Stimulated activated CD4-positive, alpha-beta T cell treated with anti-CD3 and anti-CD28 coated beads, Interleukin-4, amount 100 ng/mL, for 1 hour (primary cell): ENCODE measurements around the gene DPP3.

ENCODE experiments used
- DNase-seq: peaks from one replicate; pipeline ENCODE4 v3.0.0-alpha.2; 2020

The DPP3 gene

DNA sequence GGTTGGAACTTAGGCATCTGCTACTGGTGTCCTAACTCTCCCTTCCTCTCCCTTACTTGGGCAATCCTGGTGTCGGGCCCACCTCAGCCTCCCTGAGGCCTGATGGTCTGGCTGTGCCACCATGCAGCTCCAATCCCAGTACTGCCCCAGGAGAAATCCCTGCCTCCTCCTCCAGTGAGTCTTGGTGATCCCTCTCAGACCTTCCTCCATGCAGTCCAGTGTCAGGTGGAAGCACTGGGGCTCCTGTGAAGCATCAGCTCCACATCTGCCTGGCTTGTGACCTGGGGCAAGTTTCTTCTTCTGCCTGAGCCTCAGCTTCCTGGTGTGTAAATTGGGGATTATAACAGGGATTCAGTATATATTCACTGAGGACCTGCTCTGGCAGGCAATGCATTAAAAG, 15.3 kb upstream of the DPP3 start:
- no peak for DNase-seq

DNA sequence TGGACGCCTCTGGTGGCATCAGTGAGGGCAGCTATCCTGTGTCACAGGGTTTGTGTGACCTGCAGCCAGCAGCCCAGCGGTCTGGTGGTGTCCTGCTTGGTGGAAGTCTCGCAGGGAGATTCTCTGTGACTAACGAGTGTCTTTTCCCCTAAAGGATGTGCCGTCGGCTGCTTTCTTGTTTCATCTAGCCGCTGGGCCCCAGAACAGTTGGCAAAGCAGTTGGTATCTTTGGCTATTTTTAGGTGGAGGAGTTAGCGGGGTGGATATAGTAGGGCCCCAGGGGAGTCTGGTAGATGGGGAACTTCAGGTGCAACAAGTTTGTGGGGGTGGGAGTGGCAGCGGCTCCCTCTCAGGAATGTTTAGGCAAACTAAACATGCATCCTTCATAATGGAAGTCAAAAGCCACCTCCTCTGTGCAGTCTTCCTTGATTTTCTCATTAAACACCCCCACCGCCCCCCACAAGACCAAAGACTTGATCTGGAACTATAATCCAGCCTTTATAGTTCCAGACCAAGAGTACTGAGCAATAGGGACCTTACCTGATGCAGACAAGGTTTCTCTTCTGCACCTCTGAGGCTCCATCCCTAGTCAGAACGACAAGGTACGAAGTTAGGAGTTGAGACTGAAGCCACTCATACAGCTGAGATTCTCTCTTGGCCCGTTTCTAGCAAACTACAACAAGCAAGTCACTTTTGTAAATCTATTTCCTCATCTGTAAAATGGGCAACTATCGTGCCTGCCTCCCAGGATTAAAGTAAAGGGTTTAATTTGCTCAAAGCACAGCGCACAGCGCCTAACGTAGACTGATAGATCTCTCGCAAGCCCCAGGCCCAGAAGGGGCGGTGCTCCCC, 14.6 kb upstream of the DPP3 start:
- no peak for DNase-seq

DNA sequence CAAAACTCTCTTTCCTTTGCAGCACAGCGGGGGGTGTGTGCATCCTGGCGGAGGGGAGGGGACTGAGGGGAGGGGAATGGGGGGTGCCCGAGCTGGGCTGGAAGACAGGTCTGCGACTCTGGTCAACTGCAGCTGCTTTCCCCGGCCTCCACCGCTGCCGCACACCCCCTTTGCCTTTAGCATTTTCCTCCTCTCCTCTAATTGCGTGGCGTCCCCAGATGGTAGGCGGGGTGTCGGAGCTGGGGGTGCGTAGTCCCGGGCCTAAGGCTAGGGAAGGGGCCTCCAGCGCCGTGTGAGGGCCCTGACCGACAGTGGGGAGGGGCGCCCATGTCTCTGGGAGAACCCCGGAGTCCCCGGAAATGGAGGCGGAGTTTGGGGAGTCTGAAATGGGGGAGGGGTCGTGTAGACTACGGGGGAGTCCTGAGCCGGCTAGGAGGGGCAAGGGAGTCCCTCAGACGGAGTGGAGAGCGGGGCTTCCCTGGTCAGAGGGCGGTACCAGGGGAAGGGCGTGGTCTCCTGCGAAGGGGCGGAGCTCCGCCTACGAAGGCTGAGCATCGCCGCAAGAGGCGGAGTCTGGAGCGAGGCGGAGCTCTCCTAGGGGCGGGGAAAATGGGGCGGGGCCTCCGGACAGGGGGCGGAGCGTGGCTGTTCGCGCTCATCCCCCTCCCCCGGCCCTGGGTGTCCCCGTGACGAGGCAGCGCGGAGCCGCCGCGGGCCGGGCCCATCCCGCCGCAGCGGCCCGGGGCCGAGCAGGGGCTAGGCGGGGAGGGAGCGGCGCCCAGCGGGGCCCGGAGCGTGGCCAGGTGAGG, 13.8 kb upstream of the DPP3 start, which contains the start of gene PELI3:
PELI3 (plus strand) TSS at position 681 of the 809 bp plus-strand sequence. CDS start 1,224 bp downstream, outside the sequence.
- DNase-seq: peak; percentile 93

DNA sequence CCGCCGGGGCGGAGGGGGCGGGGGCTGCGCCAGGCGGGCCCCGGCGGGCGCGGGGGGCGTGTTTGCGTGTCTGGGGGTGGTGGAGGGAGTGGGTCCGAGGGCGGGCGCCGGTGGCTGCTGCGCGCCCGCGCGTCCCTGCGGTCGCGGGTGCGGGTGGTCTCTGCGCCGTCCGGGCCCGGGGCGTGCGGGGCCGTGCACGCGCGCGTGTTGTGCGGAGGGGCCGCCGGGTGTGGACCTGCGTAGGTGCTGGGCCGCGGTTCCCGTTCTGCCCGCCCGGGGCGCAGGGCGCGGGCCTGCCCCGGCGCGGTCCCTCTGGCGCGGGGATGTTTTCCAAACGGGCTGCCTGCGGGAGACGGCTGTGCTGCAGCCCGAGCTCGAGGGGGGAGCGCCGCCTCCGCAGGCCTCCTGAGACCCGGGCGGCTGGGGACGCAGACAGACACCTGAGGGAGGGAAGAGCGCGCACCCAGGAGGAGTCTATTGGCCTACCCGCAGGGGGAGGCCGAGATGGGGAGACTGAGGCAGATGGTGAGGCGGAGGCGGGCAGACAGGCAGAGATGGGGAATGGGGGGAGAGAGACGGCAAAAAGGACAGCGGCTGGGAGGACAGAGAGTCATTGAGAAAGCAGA, 13.1 kb upstream of the DPP3 start:
- DNase-seq: no peak

DNA sequence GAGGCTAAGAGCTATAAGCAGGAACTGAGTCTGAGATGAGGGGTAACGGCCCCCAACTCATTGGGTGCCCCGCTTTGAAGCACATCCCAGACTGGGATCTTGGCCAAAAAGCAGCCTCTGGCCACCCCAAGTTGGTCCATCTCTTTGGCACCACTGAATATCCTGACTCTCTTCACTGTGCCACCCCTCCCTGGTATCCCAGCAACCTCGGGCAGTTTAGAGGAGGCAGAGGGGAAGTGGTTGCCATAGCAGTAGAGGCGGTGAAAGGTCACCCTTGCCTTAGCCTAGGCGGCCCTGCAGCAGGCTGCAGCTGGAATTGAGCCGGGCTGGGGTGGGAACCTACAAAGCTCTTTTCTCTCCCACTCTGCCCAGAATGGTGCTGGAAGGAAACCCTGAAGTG, 12.5 kb upstream of the DPP3 start:
- no peak for DNase-seq

DNA sequence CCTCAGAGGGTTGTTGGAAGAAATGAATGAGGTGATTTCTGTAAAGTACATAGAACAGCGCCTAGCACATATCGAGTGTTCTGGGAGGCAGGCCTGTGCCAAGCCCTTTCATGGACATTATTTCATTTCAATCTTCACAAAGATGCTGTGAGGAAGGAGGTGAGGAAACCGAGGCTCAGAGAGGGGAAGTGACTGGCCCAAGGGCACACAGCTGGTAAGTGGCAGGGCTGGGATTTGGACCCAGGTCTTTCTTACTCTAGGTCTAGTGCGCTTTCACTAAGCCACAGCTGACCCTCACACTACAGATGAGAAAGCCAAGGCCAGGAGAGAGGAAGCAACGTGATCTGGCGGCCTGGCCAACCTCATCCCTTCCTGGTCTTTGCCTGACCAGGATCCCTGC, 11.5 kb upstream of the DPP3 start:
- DNase-seq: no peak

DNA sequence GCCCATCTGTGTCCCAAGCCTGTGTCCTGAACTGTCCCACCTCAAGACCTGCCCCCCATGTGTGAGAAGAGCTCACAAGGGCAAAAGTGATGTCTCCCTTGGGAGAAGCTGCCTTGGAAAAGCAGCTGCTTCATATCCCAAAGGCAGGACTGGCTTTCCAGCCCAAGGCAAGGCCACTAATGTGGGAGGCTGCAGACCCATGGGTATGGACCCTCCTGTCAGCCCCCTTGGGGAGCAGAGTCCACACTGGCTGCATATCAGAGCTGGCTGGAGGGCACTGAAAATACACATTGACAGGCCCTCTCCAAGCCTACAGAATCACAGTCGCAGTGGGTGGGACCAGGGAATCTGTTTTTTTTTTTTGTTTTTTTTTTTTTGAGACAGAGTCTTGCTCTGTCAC, 10.8 kb upstream of the DPP3 start:
- no peak for DNase-seq

DNA sequence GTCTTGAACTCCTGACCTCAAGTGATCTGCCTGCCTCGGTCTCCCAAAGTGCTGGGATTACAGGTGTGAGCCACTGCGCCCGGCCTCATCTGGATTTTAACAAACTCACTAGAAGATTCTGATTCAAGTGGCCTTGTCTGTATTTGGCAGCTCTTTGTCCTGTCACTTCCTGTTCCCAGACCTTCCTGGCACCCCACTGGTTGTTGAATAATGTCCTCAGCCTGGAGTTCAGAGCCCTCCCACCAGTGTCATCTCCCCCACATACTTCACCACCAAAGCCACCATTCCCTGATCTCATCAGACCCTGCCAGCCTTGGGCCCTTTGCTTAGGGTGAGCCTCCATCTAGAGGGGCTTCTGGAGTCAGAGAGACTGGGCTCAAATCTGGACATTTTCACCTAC, 10.2 kb upstream of the DPP3 start:
- DNase-seq: no peak

DNA sequence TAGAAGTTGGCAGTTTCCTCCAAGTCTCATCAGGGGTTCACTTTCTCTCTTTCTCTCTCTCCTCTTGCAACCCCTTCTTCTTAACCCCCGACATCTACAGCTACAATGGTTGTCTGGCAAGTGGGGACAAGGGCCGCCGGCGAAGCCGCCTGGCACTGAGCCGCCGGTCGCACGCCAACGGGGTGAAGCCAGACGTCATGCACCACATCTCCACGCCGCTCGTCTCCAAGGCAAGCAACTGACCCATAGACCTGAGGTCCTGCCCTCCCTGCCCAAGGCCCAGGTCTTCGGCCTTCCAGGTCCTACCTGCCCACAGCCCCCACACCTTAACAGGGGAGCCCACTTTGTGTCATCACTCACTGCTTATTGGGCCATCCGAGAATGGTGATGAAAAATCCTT, 9.1 kb upstream of the DPP3 start:
- DNase-seq: no peak

DNA sequence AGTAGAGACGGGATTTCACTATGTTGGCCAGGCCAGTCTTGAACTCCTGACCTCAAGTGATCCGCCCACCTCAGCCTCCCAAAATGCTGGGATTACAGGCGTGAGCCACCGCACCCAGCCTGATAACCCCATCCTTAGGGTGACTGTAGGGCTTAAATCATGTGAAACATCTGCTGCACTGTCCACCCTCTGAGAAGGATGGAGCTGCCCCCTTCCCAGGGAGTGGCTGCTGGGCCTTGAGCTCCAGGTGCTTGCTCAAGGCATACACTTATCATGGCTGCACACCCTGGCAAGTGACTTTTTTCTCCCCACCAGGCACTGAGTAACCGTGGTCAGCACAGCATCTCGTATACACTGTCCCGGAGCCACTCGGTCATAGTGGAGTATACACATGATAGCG, 8.2 kb upstream of the DPP3 start:
- no peak for DNase-seq

DNA sequence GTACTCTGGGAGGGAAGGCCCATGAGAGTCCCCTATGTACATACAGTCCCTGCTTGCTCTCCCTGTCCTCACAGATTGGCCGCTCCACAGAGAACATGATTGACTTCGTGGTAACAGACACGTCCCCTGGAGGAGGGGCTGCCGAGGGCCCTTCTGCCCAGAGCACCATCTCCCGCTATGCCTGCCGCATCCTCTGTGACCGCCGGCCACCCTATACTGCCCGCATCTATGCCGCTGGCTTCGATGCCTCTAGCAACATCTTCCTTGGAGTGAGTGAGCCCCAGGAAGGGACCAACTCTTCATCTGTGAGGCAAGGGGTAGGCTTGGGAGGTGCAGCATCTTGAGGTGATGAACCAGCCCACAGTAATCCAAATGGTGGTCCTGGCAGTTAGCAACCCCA, 7.1 kb upstream of the DPP3 start:
- no peak for DNase-seq

DNA sequence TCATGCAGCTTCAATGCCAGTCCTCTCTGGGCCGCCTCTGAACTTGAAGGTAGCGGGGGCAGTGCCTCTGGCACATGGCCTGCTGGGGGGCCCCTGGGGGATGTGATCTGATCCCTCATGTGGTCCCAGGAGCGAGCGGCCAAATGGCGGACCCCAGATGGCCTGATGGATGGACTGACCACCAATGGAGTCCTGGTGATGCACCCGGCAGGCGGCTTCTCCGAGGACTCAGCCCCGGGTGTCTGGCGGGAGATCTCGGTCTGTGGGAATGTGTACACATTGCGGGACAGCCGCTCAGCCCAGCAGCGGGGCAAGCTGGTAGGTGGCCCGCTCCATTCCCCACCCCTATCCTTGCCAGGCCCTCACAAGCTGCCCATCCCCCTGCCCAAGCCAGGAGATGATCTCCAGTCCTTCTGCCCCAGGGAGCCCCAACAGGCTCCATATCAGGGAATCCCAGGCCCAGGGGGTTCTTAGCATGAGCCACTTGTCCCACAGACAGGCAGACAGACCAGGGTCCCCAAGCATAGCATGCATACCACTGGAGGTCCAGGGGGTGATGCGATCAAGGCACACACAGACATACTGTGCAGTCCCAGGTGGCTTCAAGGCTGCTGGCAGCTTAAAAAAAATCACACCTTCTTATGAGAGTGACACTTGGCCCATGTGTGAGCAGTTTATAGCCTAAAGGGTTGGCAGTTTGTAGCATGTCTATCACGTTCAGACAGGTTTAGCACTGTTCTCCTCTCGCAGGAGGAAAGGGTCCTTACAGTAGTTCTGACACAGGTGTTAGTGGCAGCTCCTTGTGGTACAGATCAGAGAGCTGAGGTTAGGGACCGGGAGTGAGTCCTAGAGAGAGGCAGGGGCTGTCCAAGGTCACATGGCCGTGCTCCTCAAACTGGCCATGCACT, 6.4 kb upstream of the DPP3 start:
- DNase-seq: no peak

DNA sequence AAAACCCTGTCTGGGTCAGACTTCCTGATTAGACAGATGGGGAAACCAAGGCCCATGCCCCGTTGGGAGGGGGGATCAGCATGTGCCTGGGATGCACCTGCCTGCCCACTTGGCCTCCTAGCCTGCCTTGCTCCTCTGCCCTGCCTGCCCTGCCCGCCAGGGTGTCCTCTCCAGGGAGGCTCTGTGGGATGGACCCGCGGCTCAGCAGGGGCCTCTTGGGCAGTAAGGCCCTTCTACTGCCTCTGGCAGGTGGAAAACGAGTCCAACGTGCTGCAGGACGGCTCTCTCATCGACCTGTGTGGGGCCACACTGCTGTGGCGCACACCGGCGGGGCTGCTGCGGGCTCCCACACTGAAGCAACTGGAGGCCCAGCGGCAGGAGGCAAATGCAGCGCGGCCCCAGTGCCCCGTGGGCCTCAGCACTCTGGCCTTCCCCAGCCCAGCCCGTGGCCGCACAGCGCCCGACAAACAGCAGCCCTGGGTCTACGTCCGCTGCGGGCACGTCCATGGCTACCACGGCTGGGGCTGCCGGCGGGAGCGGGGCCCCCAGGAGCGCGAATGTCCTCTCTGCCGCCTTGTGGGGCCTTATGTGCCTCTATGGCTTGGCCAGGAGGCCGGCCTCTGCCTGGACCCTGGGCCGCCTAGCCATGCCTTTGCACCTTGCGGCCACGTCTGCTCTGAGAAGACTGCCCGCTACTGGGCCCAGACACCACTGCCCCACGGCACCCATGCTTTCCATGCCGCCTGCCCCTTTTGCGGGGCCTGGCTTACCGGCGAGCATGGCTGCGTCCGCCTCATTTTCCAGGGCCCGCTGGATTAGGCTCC, 4.7 kb upstream of the DPP3 start:
- DNase-seq: no peak

DNA sequence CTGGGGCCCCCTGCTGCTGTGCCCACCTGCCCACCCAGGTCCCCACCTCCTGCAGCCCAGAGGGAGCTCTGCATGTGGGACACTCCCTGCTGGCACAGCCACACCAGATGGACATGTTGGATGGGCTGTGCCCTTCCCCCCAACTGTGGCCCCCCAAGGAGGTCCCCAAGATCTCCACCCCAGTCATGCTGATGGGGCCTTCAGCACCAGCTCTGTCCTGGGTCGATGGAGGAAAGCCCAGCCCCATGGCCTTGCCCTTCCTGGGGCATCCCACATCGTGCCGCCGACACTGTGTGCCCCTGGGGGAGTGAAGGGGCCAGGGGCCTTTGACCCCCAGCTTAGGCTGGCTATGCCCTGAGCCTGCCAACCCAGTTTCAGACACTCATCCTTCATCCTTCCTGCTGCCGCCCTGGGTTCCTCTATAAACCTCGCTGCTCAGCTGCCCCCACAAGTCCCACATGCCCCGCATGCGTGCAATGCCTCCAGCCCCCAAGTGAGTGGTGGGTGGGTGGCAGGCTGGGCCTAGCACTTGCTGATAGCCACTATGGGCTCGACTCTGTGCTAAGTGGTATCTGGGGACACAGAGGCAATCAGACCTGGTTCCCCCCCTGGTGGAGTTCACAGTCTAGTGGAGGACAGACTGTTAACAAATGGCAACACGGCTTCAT, 3.9 kb upstream of the DPP3 start:
- DNase-seq: no peak

DNA sequence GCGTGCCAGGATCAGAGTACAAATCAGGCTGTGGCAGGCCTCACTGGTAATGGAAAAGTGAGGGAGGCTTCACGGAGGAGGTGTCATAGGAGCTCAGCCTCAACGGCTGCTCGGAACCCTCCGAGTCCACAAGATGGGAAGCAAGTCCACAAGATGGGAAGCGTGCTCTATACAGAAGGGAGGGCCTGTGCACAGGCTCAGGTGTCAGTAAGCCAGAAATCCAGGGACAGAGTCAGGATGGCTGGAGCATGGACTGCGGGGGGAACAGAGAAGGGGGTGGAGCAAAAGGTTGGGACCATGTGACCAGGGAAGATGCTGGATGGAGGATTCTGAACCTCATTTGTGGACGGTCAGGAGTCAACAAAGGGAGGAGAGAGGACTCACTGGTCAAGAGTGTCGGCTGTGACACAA, 3.4 kb upstream of the DPP3 start:
- DNase-seq: no peak

DNA sequence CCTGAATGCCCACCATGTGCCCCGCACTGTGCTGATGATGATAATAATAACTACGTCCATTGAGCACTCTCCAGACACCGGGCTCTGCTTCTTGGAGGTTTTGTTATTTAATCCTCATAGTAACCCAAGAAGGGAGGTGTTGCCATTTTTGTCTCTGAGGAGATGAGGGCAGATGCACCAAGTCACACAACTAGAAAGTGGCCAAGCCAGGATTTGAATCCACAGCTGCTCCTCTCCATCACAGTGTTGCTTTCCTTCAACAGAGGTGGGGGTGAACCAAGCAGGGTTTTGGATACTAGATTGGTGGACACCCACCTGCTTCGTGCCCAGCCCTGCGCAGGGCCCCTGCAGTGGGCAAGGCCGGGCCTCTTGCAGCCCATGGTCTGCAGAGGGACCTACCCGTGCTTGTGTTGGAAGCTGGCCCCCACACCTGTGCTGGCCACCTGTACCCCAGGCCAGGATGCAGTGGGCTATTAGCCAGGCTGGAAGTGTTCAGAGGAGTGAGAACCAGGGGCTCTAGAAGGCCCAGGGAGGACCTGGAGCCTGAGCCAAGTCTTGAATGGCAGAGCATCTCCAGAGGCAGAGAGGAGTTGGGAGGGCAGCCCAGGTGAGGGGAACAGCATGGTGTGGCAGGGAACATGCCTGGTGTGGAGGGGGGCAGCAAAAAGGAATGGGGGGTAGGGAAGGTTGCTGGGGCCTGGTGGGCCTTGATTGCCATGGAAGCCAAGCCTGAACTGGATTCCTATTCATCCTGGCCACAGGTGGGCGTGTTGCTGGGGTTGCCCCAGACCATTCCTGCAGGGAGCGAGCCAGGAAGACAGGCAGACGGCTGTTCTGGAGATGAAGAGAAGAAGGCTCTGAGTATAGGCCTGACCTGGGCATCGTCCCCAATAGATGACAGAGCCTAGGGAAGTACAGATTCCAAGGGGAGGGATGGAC, 2.7 kb upstream of the DPP3 start:
- no peak for DNase-seq

DNA sequence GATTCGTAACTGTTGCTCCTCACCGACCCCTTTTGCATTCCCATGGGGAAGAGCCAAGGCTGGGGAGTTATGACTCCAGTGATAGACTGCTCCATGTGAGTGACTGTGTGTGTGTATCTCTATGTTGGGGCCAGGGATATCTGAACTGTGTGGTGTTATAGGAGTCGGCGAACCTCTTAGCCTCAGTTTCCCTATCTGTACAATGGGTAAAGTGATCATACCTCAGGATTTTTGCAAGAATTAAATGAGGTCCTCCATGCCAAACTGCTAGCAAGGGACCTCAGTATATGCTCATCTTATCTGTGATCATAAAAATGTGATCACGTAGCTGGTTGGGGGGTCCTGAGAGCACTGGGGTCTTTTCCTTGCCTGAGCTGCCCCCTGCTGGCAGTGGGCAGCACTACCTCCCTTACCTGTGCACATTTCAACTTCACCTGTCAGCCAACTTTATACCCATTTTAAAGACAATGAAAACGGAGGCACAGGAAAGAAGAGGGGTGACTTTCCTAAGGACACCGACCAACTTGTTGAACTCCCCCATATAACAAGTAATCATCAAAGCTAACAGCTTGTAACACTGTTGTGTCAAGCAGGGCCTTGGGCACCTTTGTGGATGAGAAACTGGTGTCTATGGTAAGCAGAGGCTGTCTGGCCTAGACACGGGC, 1.4 kb upstream of the DPP3 start:
- DNase-seq: peak; percentile 39

DNA sequence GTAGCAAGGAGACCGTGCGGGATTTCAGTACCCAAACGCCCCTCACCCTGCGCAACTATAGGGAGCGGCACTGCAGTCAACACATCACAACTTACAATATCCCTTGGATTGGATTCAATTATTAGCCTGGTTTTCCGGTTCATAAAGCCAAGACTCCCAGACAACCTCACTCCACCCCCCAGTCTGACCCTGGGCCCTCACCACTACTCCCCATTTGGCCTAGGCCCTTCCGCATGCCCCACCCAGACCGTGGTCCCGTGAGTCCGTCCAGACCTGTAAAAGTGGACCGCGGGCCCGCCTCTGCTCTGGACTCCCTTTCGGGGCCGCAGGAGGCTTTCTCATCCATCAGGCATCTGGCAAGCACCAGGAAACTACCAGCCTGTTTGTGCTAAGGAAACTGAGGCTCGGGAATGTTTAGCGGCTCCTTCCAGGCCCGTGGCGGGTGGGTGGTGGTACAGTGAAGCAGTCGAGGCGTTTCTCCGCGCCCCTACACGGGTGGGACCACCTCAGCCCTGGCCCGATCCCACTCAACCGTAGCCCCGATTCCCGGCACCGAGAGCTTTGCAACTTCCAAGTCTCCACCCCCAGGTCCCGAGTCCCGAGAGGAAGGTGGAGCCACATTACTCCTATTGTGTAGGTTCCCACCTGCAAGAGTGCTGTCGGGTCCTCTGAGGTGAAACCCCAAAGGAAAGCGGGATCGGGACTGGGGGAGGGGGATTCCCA, 679 bp upstream of the DPP3 start:
- DNase-seq: no peak
